IMR-90 (cell line): ENCODE data around the gene TUBB2B. TPM values are rescaled to one million over a fixed set of nuclear protein-coding genes. Genes with fewer than 3 reads are reported as not detected.
"Not testable (repeated sequence)": the region's sequence is repeated elsewhere in the genome, so short reads cannot be mapped to it uniquely, and the experiment has no call there.

ENCODE experiments used
- ATAC-seq: fragments of 200-7000 bp; cut with Tn5 transposase; 2 replicates; pipeline ENCODE4 v1.9.1; 2020; ENCODE audit warnings: low read depth, mild to moderate bottlenecking, moderate library complexity
- BruUV-seq: library from RNA; stranded (reverse); fragments of 400-500 nt; replicated peaks from 2 replicates; lab custom pipeline; 2021; lab: Mats Ljungman, UMichigan
- CTCF ChIA-PET: fragments of 300-600 bp; formaldehyde crosslinking; extraction: SDS; loops from one replicate; lab custom pipeline; 2021; ENCODE audit warnings: antibody characterized with exemption; lab: Yijun Ruan, JAX
- POLR2A ChIA-PET: fragments of 300-600 bp; sonication (Branson Sonifier 250); formaldehyde crosslinking; loops from one replicate; lab custom pipeline; 2022; ENCODE audit warnings: antibody characterized with exemption; ENCODE audit not compliant: unreplicated experiment; lab: Charles Lee
- DNase-seq: peaks from one replicate; pipeline ENCODE4 v3.0.0; 2013
- H2AFZ ChIP-seq: replicated peaks from 2 replicates; pipeline ENCODE3; 2013; ENCODE audit warnings: low read length, mild to moderate bottlenecking; ENCODE audit not compliant: poor library complexity
- H2AK5ac ChIP-seq: 2 replicates; pipeline ENCODE4 v1.6.1; 2013; ENCODE audit warnings: low read depth, low read length, inconsistent platforms
- H2AK9ac ChIP-seq: replicated peaks from 2 replicates; pipeline ENCODE3; 2013; ENCODE audit warnings: mild to moderate bottlenecking, low read depth, low read length, moderate library complexity; ENCODE audit not compliant: poor library complexity
- H2BK120ac ChIP-seq: 2 replicates; pipeline ENCODE4 v1.6.1; 2013; ENCODE audit warnings: low read depth, low read length, inconsistent platforms
- H2BK15ac ChIP-seq: 3 replicates; pipeline ENCODE4 v1.6.1; 2013; ENCODE audit warnings: low read depth, low read length, inconsistent platforms
- H2BK20ac ChIP-seq: 2 replicates; pipeline ENCODE4 v1.6.1; 2013; ENCODE audit warnings: low read depth, mild to moderate bottlenecking, inconsistent platforms, low read length, moderate library complexity
- H2BK5ac ChIP-seq: 2 replicates; pipeline ENCODE4 v1.6.1; 2013; ENCODE audit warnings: mild to moderate bottlenecking, low read depth, low read length, inconsistent platforms; ENCODE audit not compliant: poor library complexity, severe bottlenecking
- H3K14ac ChIP-seq: replicated peaks from 2 replicates; pipeline ENCODE4 v1.6.1; 2013; ENCODE audit warnings: low read depth, low read length, inconsistent platforms
- H3K18ac ChIP-seq: 2 replicates; pipeline ENCODE4 v1.6.1; 2013; ENCODE audit warnings: low read depth, low read length, control low read depth
- H3K23ac ChIP-seq: 2 replicates; pipeline ENCODE4 v1.6.1; 2013; ENCODE audit warnings: low read depth, low read length, inconsistent platforms
- H3K27ac ChIP-seq: 2 replicates; pipeline ENCODE4 v1.5.1; 2013; ENCODE audit warnings: mild to moderate bottlenecking, control low read depth, low read length; ENCODE audit not compliant: insufficient read depth
- H3K27me3 ChIP-seq: 2 replicates; pipeline ENCODE4 v1.6.1; 2013; ENCODE audit warnings: low read length; ENCODE audit not compliant: control insufficient read depth, insufficient read depth
- H3K36me3 ChIP-seq: 2 replicates; pipeline ENCODE4 v1.6.1; 2013; ENCODE audit warnings: low read length, mixed read lengths; ENCODE audit not compliant: control insufficient read depth, insufficient read depth
- H3K4ac ChIP-seq: 2 replicates; pipeline ENCODE4 v1.6.1; 2013; ENCODE audit warnings: low read depth, low read length, inconsistent platforms
- H3K4me1 ChIP-seq: 2 replicates; pipeline ENCODE4 v1.6.1; 2013; ENCODE audit warnings: low read length, mixed read lengths; ENCODE audit not compliant: control insufficient read depth, insufficient read depth
- H3K4me2 ChIP-seq: 2 replicates; pipeline ENCODE4 v1.6.1; 2013; ENCODE audit warnings: low read depth, mild to moderate bottlenecking, control low read depth, low read length, moderate library complexity
- H3K4me3 ChIP-seq: 2 replicates; pipeline ENCODE4 v1.5.1; 2013; ENCODE audit warnings: low read depth, mild to moderate bottlenecking, control low read depth, low read length, moderate library complexity; ENCODE audit not compliant: insufficient read depth
- H3K56ac ChIP-seq: 2 replicates; pipeline ENCODE4 v1.6.1; 2013; ENCODE audit warnings: low read length, inconsistent platforms; ENCODE audit not compliant: insufficient read depth; ENCODE audit errors: extremely low read depth
- H3K79me1 ChIP-seq, 2 experiments: 2 replicates each; pipeline ENCODE4 v1.6.1; 2013; ENCODE audit warnings: low read length in 2 of 2, inconsistent platforms in 1 of 2, low read depth in 1 of 2
- H3K9ac ChIP-seq: 2 replicates; pipeline ENCODE4 v1.6.1; 2013; ENCODE audit warnings: low read depth, low read length, control low read depth
- H3K9me1 ChIP-seq: 2 replicates; pipeline ENCODE4 v1.6.1; 2013; ENCODE audit warnings: low read length, inconsistent platforms; ENCODE audit not compliant: insufficient read depth
- H3K9me3 ChIP-seq: 2 replicates; pipeline ENCODE4 v1.6.1; 2013; ENCODE audit warnings: low read length; ENCODE audit not compliant: control insufficient read depth, insufficient read depth
- H4K20me1 ChIP-seq: 2 replicates; pipeline ENCODE4 v1.6.1; 2013; ENCODE audit warnings: low read length, inconsistent platforms; ENCODE audit not compliant: insufficient read depth
- H4K5ac ChIP-seq: 2 replicates; pipeline ENCODE4 v1.6.1; 2013; ENCODE audit warnings: mild to moderate bottlenecking, low read depth, low read length, control low read depth
- H4K8ac ChIP-seq, 2 experiments: 2 replicates each; pipeline ENCODE4 v1.6.1; 2013; ENCODE audit warnings: low read depth in 2 of 2, low read length in 2 of 2, control low read depth in 1 of 2, inconsistent platforms in 1 of 2
- H4K91ac ChIP-seq: 2 replicates; pipeline ENCODE4 v1.6.1; 2013; ENCODE audit warnings: low read depth, low read length, inconsistent platforms; ENCODE audit not compliant: insufficient read depth
- WGBS, 2 experiments: methylation state at CpG; one replicate each; pipeline versions ENCODE4 v1.1.5 to v1.1.7; 2013; ENCODE audit warnings: missing lambda C conversion rate in 2 of 2; ENCODE audit not compliant: insufficient read length in 1 of 2; ENCODE audit errors: extremely low coverage in 2 of 2; 5-methylcytosine and 5-hydroxymethylcytosine counted together
- dilution Hi-C: fragments of 300-500 bp; cut with HindIII; formaldehyde crosslinking; loops from one replicate; pipeline ENCODE4 v1.14.3; 2018; ENCODE audit warnings: low sequenced_read_pairs; ENCODE audit not compliant: unreplicated experiment
- in situ Hi-C: fragments of 300-500 bp; cut with MboI; formaldehyde crosslinking; loops from 3 replicates; pipeline ENCODE4 v1.14.3; 2019; ENCODE audit warnings: low sequenced_read_pairs, inconsistent platforms, mixed read lengths
- intact Hi-C: fragments of 100-400 bp; cut with micrococcal nuclease; formaldehyde crosslinking; loops from 2 replicates; pipeline ENCODE4 v1.10.0; 2022
- polyA plus RNA-seq, 3 experiments: library from polyadenylated mRNA; depleted of rRNA; stranded (reverse); fragments of >200 nt; gene quantifications; 2 replicates each; pipeline ENCODE4 v1.2.3, GENCODE V29; 2012; ENCODE audit warnings: low replicate concordance in 1 of 3
- total RNA-seq: library from RNA; depleted of rRNA; stranded (reverse); fragments of >200 nt; gene quantifications from 2 replicates; pipeline ENCODE4 v1.2.3, GENCODE V29; 2012

The TUBB2B gene
- total and polyA plus RNA-seq, 2 of the 4 experiments (the other 2 are of a cell fraction), result 13.6 to 21.1 TPM

DNA sequence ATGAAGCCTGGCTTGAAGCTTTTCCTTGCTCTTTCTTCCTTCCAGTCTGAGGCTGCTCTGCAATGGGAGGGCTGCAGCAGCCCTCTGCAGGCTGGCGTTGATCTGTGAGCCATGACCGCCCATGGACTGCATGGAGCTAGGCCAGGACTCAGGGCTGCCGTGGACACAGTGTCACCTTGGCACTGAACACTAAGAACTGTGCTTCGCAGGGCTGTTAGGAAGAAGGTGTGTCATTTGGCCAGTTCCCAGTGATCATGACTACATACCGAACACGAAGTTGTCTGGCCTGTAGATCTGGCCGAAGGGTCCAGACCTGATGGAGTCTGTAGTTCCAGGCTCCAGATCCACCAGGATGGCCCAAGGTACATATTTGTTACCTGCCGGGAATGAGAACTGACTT is 48.8 kb downstream of the TUBB2B start:
- H3K4me1 ChIP-seq, H3K27ac ChIP-seq, H2BK5ac ChIP-seq, dilution Hi-C loops, H3K56ac ChIP-seq, H4K20me1 ChIP-seq, DNase-seq, H3K9me3 ChIP-seq, H4K5ac ChIP-seq, H3K36me3 ChIP-seq, H3K4ac ChIP-seq, H3K23ac ChIP-seq, H3K79me1 ChIP-seq, H3K9me1 ChIP-seq, intact Hi-C loops, H4K8ac ChIP-seq, H2BK15ac ChIP-seq, H2AFZ ChIP-seq, H3K4me3 ChIP-seq, H3K4me2 ChIP-seq, POLR2A ChIA-PET, H2BK120ac ChIP-seq, CTCF ChIA-PET, H2AK9ac ChIP-seq, in situ Hi-C loops, H3K18ac ChIP-seq, H2BK20ac ChIP-seq, H3K14ac ChIP-seq, H4K91ac ChIP-seq, BruUV-seq, ATAC-seq, H3K9ac ChIP-seq, H2AK5ac ChIP-seq: not testable (repeated sequence)
- H3K27me3 ChIP-seq, result peaks cover 10% of the 10 kb centered on the region
- 90% methylated on average over 4 of the region's 8 CpGs; no CpG with 5 or more reads in 1 of the 2 experiments for WGBS, 2 experiments
